ENCODE measurements around the gene STKLD1. TPM values are rescaled to one million over a fixed set of nuclear protein-coding genes. Genes with fewer than 3 reads are reported as not detected.

Gene STKLD1
- total and polyA plus RNA-seq, 12 donors, result 0.17 to 1.7 (median 0.68) TPM; not detected in 2

DNA sequence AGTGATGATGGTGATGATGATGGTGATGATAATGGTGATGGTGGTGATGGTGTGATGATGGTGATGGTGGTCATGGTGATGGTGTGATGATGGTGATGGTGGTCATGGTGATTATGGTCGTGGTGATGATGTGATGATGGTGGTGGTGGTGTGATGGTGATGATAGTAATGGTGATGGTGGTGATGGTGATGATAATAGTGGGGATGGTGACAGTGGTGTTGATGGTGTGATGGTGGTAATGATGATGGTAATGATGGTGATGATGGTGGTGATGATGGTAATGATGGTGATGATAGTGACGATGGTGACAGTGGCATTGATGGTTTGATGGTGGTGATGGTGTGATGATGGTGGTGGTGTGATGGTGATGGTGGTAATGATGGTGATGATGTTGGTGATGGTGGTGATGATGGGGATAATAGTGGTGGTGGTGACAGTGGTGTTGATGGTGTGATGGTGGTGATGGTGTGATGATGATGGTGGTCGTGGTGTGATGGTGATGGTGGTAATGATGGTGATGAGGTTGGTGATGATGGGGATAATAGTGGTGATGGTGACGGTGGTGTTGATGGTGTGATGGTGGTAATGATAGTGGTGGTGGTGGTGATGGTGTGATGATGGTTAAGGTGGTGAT is 6.5 kb downstream of the STKLD1 start:
- Histone ChIP-seq H3K36me3 (no peaks in the 10 kb centered on the region), H3K4me3 (no peak overlapping the region), H3K27me3 (no peaks in the 10 kb centered on the region), H3K27ac (no peak overlapping the region), H3K4me1 (no peaks in the 10 kb centered on the region), H3K9me3 (peaks cover 0 to 5% (median 0%) of the 10 kb centered on the region in 11 donors)
- intact Hi-C loops (cut with DNase I), result no loop called here
- no peak for ATAC-seq
- WGBS, 2 donors, result 86 to 94% methylated on average over 4 of the region's 4 CpGs
- DNase-seq, result no peak
- TF ChIP-seq, protein P1, sequence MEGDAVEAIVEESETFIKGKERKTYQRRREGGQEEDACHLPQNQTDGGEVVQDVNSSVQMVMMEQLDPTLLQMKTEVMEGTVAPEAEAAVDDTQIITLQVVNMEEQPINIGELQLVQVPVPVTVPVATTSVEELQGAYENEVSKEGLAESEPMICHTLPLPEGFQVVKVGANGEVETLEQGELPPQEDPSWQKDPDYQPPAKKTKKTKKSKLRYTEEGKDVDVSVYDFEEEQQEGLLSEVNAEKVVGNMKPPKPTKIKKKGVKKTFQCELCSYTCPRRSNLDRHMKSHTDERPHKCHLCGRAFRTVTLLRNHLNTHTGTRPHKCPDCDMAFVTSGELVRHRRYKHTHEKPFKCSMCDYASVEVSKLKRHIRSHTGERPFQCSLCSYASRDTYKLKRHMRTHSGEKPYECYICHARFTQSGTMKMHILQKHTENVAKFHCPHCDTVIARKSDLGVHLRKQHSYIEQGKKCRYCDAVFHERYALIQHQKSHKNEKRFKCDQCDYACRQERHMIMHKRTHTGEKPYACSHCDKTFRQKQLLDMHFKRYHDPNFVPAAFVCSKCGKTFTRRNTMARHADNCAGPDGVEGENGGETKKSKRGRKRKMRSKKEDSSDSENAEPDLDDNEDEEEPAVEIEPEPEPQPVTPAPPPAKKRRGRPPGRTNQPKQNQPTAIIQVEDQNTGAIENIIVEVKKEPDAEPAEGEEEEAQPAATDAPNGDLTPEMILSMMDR (IDR thresholded peaks at IDR 0.05), result no peak

DNA sequence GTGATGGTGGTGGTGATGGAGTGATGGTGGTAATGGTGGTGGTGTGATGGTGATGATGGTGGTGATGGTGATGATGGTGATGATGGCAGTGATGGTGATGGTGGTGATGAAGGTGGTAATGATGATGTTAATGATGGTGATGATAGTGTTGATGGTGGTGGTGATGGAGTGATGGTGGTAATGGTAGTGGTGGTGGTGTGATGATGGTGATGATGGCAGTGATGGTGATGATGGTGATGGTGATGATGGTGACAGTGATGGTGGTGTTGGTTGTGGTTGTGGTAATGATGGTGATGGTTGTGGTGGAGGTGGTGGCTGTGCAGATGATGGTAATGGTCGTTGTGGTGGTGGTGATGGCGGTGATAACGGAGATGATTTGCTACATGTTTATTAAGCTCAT is 7.3 kb downstream of the STKLD1 start:
- Histone ChIP-seq H3K4me1 (no peaks in the 10 kb centered on the region), H3K36me3 (no peaks in the 10 kb centered on the region), H3K27ac (no peak overlapping the region), H3K4me3 (no peak overlapping the region), H3K27me3 (no peaks in the 10 kb centered on the region), H3K9me3 (no peaks in the 10 kb centered on the region)
- ATAC-seq (no peak), DNase-seq (no peak)
- TF ChIP-seq, protein P1 (IDR thresholded peaks at IDR 0.05), result no peak
- 93 to 94% methylated on average over 3 of the region's 3 CpGs for WGBS, 2 donors
- intact Hi-C loops (cut with DNase I), result no loop called here

DNA sequence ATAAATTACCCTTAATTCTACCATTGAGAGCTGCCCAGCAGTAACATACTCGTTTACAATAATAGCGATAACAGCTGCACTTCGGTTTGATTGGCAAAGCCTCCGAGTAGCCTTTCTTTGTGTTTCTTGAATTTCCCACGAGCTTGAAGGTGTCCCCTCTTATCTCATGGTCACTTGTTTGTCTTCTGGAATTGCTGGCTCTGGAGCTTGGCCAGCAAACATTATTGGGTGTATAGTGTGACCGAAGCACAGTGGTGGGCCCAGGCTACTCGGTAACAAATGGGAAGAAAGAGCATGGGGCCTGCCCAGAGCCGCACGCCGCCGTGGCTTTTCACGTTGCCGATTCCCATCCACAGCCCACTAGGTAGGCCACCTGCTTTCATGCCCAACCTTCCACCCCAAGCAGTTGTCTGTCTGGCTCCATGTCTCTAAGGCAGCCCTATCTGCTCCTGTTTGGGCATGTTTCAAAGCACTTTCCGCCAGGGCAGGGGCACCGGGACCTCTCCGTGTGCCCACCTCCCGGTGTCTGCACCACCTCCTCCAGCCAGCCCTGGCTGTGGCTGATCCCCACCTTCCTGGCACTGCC is 8.7 kb downstream of the STKLD1 start:
- H3K27ac ChIP-seq, result no peak overlapping the region
- intact Hi-C loops (cut with DNase I), result no loop called here
- ATAC-seq (no peak), DNase-seq (no peak)
- no peaks in the 10 kb centered on the region for H3K9me3 ChIP-seq
- H3K4me3 ChIP-seq, result no peak overlapping the region
- 83 to 88% methylated on average over 17 of the region's 17 CpGs for WGBS, 2 donors
- H3K4me1 ChIP-seq, result no peaks in the 10 kb centered on the region
- TF ChIP-seq, protein P1 (IDR thresholded peaks at IDR 0.05), result no peak
- no peaks in the 10 kb centered on the region for H3K27me3 ChIP-seq
- H3K36me3 ChIP-seq, result no peaks in the 10 kb centered on the region

DNA sequence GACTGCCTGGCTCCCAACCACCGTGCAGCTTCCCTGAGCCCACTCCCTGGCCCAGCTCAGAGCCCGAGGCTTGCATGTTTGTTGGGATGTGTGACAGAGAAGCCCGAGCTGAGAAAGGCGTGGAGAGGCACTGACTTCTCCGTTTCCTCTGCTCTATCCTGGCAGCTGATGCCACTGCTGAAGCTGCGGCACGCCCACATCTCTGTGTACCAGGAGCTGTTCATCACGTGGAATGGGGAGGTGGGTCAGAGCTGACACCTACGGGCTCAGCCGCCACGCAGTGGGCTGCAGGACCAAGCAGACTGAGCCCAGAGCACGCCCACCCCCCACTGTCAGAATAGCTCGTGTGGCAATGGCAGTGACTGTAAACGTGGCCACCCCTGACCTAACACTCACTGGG is 9.3 kb downstream of the STKLD1 start:
- ATAC-seq, result no peak
- no peak overlapping the region for H3K27ac ChIP-seq
- no peaks in the 10 kb centered on the region for H3K4me1 ChIP-seq
- H3K9me3 ChIP-seq, result no peaks in the 10 kb centered on the region
- TF ChIP-seq, protein P1 (IDR thresholded peaks at IDR 0.05), result no peak
- WGBS, 2 donors, result 85 to 87% methylated on average over 14 of the region's 14 CpGs
- no peak for DNase-seq
- H3K4me3 ChIP-seq, result no peak overlapping the region
- H3K27me3 ChIP-seq, result peaks cover 0 to 2% (median 0%) of the 10 kb centered on the region in 7 donors
- no peaks in the 10 kb centered on the region for H3K36me3 ChIP-seq
- intact Hi-C loops (cut with DNase I), result no loop called here
